ENCODE data around the gene ZNF577.

ZNF577 gene

DNA sequence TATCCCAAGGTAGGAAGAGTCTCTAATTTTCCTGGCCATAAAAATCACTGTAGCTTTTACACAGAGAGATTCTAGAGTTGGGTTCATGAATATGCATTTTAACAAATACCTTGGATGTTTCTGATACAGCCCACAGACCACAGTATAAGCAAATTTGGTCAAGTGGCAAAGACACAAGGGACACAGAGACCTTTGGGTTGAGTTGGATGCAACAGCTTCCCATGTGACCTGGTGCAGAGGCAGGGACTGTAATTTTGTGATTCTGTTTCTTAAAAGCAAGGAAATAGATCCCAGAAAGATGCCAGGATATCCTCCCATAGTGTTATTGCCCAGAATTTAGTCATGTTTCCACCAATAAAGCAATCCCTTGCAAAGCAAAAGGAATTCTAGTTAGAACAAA is 65.8 kb downstream of the ZNF577 start:
- TF ChIP-seq CTCF (IDR thresholded peaks at IDR 0.05; ENCODE audit: low read depth, low read length, missing control alignments), result no peak
- DNase-seq (ENCODE audit: extremely low read depth, low read depth), result no peak
- H3K4me3 ChIP-seq (replicated peaks; ENCODE audit: low read depth, low read length), result no peak overlapping the region

- DNase-seq (ENCODE audit: extremely low read depth, low read depth), result no peak
- H3K4me3 ChIP-seq (replicated peaks; ENCODE audit: low read depth, low read length), result no peak overlapping the region
- TF ChIP-seq CTCF (IDR thresholded peaks at IDR 0.05; ENCODE audit: low read depth, low read length, missing control alignments), result no peak
These were observed 66.3 kb downstream of the ZNF577 start for GRCh38 chr19:51821456-51821855.
